ENCODE results near the gene SMOC2.

Gene SMOC2

DNA sequence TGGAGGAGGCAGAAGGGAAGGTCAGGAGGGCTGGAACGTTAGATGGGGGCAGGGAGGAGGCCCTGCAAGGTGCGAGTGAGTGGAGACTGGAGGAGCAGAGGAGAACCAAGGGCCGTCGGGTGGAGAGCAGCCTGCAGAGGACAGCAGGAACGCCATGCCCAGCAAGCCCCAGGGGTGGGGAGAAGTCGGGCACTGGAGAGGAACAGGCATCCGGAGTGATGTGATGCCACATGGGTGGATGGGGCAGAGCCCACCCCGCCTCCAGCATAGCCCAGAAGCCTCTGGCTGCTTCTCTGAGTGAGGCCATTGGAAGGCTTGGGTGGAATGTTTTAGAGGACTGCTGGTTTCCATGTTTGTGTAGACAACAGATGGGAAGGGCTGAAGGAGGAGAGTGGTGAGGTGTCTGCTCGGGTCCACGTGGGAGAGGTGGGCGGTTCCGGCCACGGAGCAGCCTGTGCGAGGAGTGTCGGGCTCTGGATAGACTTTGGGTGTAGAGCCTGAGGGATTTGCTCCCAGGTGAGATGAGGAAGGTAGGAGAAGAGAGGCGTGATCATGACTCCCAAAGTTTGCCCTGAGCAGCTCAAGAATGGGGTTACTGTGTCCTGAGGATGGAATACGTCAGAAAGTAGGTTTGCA is 221.4 kb downstream of the SMOC2 start:
- in situ Hi-C loops (cut with MboI; ENCODE audit: low sequenced_read_pairs, unreplicated experiment): no loop called here
- DNase-seq (ENCODE audit: low spot score): no peak
- TF ChIP-seq CTCF (IDR thresholded peaks at IDR 0.05; ENCODE audit: borderline replicate concordance, control extremely low read depth, extremely low read depth, insufficient read depth, missing control alignments): no peak

DNA sequence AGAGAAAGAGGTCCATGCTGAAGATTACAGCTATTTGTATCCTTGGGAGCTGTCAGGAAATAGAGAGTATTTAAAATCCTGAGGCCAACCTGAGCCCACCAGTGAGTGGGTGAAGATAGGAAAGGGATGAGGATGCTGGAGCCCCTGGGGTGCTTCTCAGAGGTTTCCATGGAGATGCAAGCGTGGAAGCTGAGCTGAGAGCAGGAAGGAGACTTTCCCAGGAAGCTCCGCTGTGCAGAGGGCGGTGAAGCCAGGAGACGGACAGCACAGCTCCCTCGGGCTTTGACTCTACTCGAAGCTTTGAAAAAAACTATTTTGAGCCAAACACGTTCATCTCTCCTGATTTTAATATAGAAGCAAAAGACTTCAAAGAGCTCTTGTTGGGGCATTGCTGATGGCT is 222.1 kb downstream of the SMOC2 start:
- no peak for DNase-seq (ENCODE audit: low spot score)

DNA sequence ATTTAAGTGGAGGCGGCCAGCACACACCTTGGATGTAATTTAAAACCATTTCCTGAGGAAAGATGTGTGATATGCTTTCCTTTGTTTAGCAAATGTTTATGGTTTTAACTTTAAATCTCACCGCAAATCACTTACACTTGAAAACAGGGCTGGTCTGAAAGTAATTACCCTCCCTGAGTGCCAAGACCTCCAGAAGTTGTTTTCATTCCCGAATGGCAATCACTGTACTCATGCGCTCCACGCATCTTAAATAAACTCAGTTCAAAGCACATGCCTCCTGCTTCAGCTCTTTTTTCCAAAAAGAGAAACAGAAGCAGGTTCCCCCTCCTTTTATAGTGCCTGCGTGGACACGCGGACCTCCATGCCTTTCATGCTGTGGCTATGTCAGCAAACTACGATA is 224.0 kb downstream of the SMOC2 start:
- DNase-seq (ENCODE audit: low spot score): no peak
- no peak for TF ChIP-seq CTCF (IDR thresholded peaks at IDR 0.05; ENCODE audit: borderline replicate concordance, control extremely low read depth, extremely low read depth, insufficient read depth, missing control alignments)
- in situ Hi-C loops (cut with MboI; ENCODE audit: low sequenced_read_pairs, unreplicated experiment): no loop called here

More for the DNA sequence above, 222.1 kb downstream of the SMOC2 start:
- in situ Hi-C loops (cut with MboI; ENCODE audit: low sequenced_read_pairs, unreplicated experiment): no loop called here
- no peak for TF ChIP-seq CTCF (IDR thresholded peaks at IDR 0.05; ENCODE audit: borderline replicate concordance, control extremely low read depth, extremely low read depth, insufficient read depth, missing control alignments)

- no peak for DNase-seq (ENCODE audit: low spot score)
- TF ChIP-seq CTCF (IDR thresholded peaks at IDR 0.05; ENCODE audit: borderline replicate concordance, control extremely low read depth, extremely low read depth, insufficient read depth, missing control alignments): no peak
- in situ Hi-C loops (cut with MboI; ENCODE audit: low sequenced_read_pairs, unreplicated experiment): no loop called here
These were observed 225.2 kb downstream of the SMOC2 start for GRCh38 chr6:168666170-168666569.

GRCh38 chr6:168666699-168667427 is 225.9 kb downstream of the SMOC2 start:
- in situ Hi-C loops (cut with MboI; ENCODE audit: low sequenced_read_pairs, unreplicated experiment): no loop called here
- no peak for TF ChIP-seq CTCF (IDR thresholded peaks at IDR 0.05; ENCODE audit: borderline replicate concordance, control extremely low read depth, extremely low read depth, insufficient read depth, missing control alignments)
- no peak for DNase-seq (ENCODE audit: low spot score)

DNA sequence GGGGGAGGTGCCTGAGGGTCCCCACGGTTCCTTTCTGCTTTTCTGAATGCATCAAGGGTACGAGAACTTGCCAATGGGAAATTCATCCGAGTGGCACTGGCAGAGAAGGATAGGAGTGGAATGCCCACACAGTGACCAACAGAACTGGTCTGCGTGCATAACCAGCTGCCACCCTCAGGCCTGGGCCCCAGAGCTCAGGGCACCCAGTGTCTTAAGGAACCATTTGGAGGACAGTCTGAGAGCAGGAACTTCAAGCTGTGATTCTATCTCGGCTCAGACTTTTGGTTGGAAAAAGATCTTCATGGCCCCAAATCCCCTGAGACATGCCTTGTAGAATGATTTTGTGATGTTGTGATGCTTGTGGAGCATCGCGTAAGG is 226.4 kb downstream of the SMOC2 start:
- TF ChIP-seq CTCF (IDR thresholded peaks at IDR 0.05; ENCODE audit: borderline replicate concordance, control extremely low read depth, extremely low read depth, insufficient read depth, missing control alignments): no peak
- in situ Hi-C loops (cut with MboI; ENCODE audit: low sequenced_read_pairs, unreplicated experiment): no loop called here
- DNase-seq (ENCODE audit: low spot score): no peak
